Memory B cell (primary cell): ENCODE measurements around the gene INAVA.

ENCODE experiments used
- ATAC-seq: fragments of 150-1000 bp; cut with Tn5 transposase; 2 replicates; pipeline ENCODE4 v1.10.0; 2021; ENCODE audit warnings: low read depth, mild to moderate bottlenecking, moderate library complexity
- DNase-seq, 2 donors: peaks; one replicate each; pipeline ENCODE4 v3.0.0; 2022; ENCODE audit warnings: low spot score in 2 of 2
- H3K27ac Mint-ChIP-seq: one replicate; pipeline ENCODE4 v1.8.0; 2022; ENCODE audit warnings: mild to moderate bottlenecking, moderate library complexity, mixed read lengths
- H3K27me3 Mint-ChIP-seq: one replicate; pipeline ENCODE4 v1.8.0; 2022; ENCODE audit warnings: mixed read lengths
- H3K36me3 Mint-ChIP-seq: one replicate; pipeline ENCODE4 v1.8.0; 2022; ENCODE audit warnings: mild to moderate bottlenecking, mixed read lengths
- H3K4me1 Mint-ChIP-seq: one replicate; pipeline ENCODE4 v1.8.0; 2022; ENCODE audit warnings: mixed read lengths
- H3K4me3 Mint-ChIP-seq: one replicate; pipeline ENCODE4 v1.8.0; 2022; ENCODE audit warnings: mild to moderate bottlenecking, moderate library complexity, mixed read lengths
- H3K9me3 Mint-ChIP-seq: one replicate; pipeline ENCODE4 v1.8.0; 2022; ENCODE audit warnings: mixed read lengths

The INAVA gene

DNA sequence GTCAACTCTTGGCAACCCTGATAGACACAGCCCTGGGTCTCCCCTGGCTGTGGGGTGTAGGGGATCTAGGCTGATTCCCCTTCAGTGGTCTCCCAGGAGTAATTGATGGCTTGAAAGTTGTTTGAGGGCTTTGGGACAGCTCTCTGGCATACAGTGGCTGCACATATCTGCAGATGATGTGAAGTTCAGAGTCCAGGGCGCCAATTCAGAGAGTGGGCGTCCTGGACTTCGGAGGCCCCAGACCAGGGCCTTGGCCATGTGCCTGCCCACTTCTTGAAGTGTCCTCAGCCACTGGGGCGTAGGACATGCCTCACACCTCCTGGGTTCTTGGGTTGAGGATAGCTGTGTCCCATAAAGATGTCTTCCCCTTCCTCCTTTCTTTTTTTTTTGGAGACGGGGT lies 2.6 kb downstream of the INAVA start:
- Mint-ChIP-seq H3K27ac (no peak overlapping the region), H3K4me1 (peaks cover 17% of the 10 kb centered on the region), H3K9me3 (no peaks in the 10 kb centered on the region), H3K27me3 (peaks cover 12% of the 10 kb centered on the region), H3K36me3 (no peaks in the 10 kb centered on the region), H3K4me3 (no peak overlapping the region)
- DNase-seq (no peak), ATAC-seq (no peak)

DNA sequence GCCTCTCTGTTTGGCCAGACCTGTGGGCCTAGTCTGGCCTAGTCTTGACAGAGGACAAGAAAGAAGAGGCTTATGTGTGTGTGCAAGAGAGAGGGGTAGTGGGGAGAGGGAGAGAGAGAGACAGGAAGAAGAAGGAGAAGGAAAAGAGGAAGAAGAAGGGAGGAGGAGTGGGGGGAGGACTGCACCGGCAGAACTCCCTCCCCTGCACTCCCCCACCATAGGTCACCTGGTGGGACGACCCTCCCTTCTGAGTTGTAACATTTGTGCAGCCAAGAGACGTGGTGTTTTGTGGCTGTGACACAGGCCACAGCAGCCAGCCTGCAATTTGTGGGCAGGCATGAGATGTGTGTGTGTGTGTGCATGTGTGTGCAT lies 4.3 kb downstream of the INAVA start:
- Mint-ChIP-seq H3K27ac (no peak overlapping the region), H3K9me3 (no peaks in the 10 kb centered on the region), H3K27me3 (peaks cover 5% of the 10 kb centered on the region), H3K4me3 (no peak overlapping the region), H3K4me1 (peaks cover 22% of the 10 kb centered on the region), H3K36me3 (no peaks in the 10 kb centered on the region)
- ATAC-seq, result no peak
- no peak for DNase-seq

- H3K27ac Mint-ChIP-seq, result no peak overlapping the region
- no peak for ATAC-seq
- H3K4me1 Mint-ChIP-seq, result peaks cover 22% of the 10 kb centered on the region
Measured at GRCh38 chr1:200899451-200899915, 4.8 kb downstream of the INAVA start.

DNA sequence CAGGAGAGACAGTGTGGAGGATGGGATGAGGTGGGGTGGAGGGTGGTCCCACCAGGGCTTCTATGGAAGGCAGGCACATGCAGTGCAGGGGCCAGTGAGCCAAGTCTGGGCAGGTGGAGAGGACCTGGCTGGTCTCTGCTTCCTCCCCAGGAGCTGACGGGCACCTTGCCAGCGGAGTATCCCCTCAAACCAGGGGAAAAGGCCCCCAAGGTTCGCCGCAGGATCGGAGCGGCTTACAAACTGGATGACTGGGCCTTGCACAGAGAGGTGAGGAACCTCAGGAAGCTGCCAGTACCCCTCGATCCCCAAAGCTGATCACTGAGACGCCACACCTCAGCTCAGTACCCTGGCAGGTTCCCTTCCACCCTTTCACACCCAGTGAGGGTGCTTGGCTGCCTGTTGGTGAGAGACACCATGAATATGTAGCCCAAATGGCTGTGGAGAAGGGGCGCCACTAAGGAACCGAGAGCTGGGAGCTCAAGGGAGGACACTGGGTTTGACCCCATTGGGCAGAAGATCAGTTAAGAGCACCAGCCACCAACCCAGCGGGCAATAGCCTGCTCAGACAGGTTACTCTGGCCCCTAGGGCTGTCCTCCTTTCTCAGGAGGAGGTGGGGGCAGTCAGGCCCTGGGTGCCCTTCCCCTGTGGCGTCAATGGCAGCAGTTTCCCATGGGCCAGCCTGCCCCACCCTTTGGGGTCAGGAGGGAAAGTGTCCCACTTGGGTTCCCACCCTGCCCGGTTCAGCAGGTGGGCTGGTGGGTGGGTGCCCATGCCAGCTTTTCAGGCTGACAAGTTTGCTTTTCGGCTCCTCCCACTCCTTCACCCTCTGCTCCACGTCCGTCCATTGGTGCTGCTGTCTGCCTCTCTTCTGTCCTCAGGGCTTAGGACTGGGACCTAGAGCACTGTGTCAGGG lies 5.5 kb downstream of the INAVA start:
- Mint-ChIP-seq H3K4me3 (no peak overlapping the region), H3K4me1 (peaks cover 22% of the 10 kb centered on the region), H3K9me3 (no peaks in the 10 kb centered on the region), H3K27ac (no peak overlapping the region), H3K27me3 (peaks cover 5% of the 10 kb centered on the region), H3K36me3 (no peaks in the 10 kb centered on the region)
- no peak for ATAC-seq
- no peak for DNase-seq

More at GRCh38 chr1:200899451-200899915, 4.8 kb downstream of the INAVA start:
- Mint-ChIP-seq H3K4me3 (no peak overlapping the region), H3K9me3 (no peaks in the 10 kb centered on the region), H3K36me3 (no peaks in the 10 kb centered on the region), H3K27me3 (peaks cover 5% of the 10 kb centered on the region)
- DNase-seq, result no peak

DNA sequence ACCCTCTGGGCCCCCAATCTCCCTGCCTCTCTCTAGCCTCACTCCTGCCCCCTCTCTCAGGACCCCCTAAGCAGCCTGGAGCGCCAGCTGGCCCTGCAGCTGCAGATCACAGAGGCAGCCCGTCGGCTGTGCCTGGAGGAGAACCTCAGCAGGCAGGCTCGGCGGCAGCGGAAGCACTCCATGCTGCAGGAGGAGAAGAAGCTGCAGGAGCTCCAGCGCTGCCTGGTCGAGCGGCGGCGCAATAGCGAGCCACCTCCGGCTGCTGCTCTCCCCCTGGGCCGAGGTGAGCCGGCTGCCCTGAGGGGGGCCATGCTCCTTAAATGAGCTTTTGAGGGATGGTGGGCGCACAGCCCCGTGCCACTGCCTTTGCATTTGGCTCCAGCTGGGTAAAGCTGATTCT lies 6.2 kb downstream of the INAVA start:
- DNase-seq, result no peak
- Mint-ChIP-seq H3K36me3 (no peaks in the 10 kb centered on the region), H3K27ac (no peak overlapping the region), H3K27me3 (peaks cover 5% of the 10 kb centered on the region), H3K9me3 (no peaks in the 10 kb centered on the region), H3K4me1 (peaks cover 18% of the 10 kb centered on the region), H3K4me3 (no peak overlapping the region)
- ATAC-seq, result no peak

GRCh38 chr1:200901350-200901749 lies 6.7 kb downstream of the INAVA start:
- no peak overlapping the region for H3K27ac Mint-ChIP-seq
- no peak overlapping the region for H3K4me3 Mint-ChIP-seq
- peaks cover 15% of the 10 kb centered on the region for H3K4me1 Mint-ChIP-seq
- peaks cover 5% of the 10 kb centered on the region for H3K27me3 Mint-ChIP-seq
- no peaks in the 10 kb centered on the region for H3K36me3 Mint-ChIP-seq
- DNase-seq, result no peak
- ATAC-seq, result no peak
- H3K9me3 Mint-ChIP-seq, result no peaks in the 10 kb centered on the region

GRCh38 chr1:200901796-200902444 lies 7.2 kb downstream of the INAVA start:
- Mint-ChIP-seq H3K9me3 (no peaks in the 10 kb centered on the region), H3K27ac (no peak overlapping the region), H3K36me3 (no peaks in the 10 kb centered on the region), H3K27me3 (peaks cover 5% of the 10 kb centered on the region), H3K4me3 (no peak overlapping the region), H3K4me1 (peaks cover 15% of the 10 kb centered on the region)
- no peak for ATAC-seq
- DNase-seq, result no peak

GRCh38 chr1:200903793-200904192 lies 9.1 kb downstream of the INAVA start:
- Mint-ChIP-seq H3K36me3 (no peaks in the 10 kb centered on the region), H3K27ac (no peak overlapping the region), H3K9me3 (no peaks in the 10 kb centered on the region), H3K27me3 (peaks cover 8% of the 10 kb centered on the region), H3K4me3 (no peak overlapping the region), H3K4me1 (peaks cover 16% of the 10 kb centered on the region)
- ATAC-seq (no peak), DNase-seq (no peak)

DNA sequence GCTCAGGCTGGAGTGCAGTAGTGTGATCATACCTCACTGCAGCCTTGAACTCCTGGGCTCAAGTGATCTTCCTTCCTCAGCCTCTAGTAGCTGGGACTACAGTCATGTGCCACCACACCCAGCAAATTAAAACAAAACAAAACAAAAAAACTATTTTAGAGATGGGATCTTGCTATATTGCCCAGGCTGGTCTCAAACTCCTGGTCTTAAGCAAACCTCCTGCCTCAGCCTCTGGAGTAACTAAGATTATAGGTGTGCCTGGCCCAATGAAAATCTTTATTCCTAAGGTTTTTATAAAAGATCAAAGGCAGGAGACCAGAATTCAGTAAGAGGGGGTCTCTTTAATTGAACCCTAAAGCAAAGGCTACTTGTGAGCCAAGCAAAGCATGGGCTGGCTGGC lies 10.1 kb downstream of the INAVA start:
- DNase-seq, result no peak
- Mint-ChIP-seq H3K27me3 (peaks cover 6% of the 10 kb centered on the region), H3K36me3 (no peaks in the 10 kb centered on the region), H3K4me3 (no peak overlapping the region), H3K9me3 (no peaks in the 10 kb centered on the region), H3K4me1 (peaks cover 9% of the 10 kb centered on the region), H3K27ac (no peak overlapping the region)
- ATAC-seq, result no peak

- Mint-ChIP-seq H3K27ac (no peak overlapping the region), H3K9me3 (no peaks in the 10 kb centered on the region), H3K36me3 (no peaks in the 10 kb centered on the region), H3K4me1 (peaks cover 9% of the 10 kb centered on the region), H3K4me3 (no peak overlapping the region), H3K27me3 (peaks cover 6% of the 10 kb centered on the region)
- no peak for ATAC-seq
- DNase-seq, result no peak
Measured at GRCh38 chr1:200905411-200906052, 10.8 kb downstream of the INAVA start.

DNA sequence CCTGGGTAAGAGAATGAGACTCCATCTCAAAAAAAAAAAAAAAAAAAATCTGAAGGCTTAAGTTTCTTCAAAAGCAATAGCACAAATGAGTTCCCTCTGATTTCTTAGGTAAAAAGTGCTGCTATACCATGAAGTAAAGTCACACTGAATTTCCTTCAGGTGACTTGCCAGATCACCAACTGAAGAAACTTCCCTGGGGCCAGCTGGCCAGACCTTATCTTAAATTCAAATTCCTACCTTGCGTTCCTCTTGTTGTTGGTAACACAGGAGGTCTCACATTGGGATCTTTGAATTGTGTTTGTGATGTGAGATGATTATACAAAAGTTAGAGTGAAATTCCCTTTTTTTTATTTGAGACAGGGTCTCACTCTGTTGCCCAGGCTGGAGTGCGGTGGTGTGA lies 11.8 kb downstream of the INAVA start:
- H3K27me3 Mint-ChIP-seq, result peaks cover 4% of the 10 kb centered on the region
- DNase-seq (no peak), ATAC-seq (no peak)
- H3K27ac Mint-ChIP-seq, result no peak overlapping the region
- no peaks in the 10 kb centered on the region for H3K36me3 Mint-ChIP-seq
- H3K9me3 Mint-ChIP-seq, result no peaks in the 10 kb centered on the region
- H3K4me3 Mint-ChIP-seq, result no peak overlapping the region
- H3K4me1 Mint-ChIP-seq, result peaks cover 9% of the 10 kb centered on the region

DNA sequence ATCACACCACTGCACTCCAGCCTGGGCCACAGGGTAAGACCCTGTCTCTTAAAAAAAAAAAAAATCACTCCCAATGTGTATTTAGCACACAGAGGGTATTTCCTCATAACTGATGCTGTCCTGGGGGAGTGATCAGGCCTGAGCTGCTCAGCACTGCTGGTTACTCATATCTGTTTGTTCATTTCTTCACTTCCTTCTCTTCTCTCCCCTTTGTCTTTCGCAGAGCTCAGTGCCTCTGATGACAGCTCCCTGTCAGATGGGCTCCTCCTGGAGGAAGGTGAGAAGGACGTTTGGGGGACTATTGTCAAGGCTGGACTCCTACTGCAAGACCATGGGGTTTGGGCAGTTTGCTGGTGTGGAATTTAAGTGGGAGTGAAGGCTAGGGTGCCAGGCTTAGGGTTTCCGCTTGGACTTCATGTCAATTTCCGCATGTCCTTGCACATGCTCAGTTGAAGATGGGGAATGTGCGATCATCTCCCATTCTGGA lies 13.0 kb downstream of the INAVA start:
- H3K9me3 Mint-ChIP-seq, result no peaks in the 10 kb centered on the region
- no peak overlapping the region for H3K27ac Mint-ChIP-seq
- ATAC-seq (no peak), DNase-seq (no peak)
- H3K36me3 Mint-ChIP-seq, result no peaks in the 10 kb centered on the region
- peaks cover 8% of the 10 kb centered on the region for H3K4me1 Mint-ChIP-seq
- H3K4me3 Mint-ChIP-seq, result no peak overlapping the region
- peaks cover 2% of the 10 kb centered on the region for H3K27me3 Mint-ChIP-seq

DNA sequence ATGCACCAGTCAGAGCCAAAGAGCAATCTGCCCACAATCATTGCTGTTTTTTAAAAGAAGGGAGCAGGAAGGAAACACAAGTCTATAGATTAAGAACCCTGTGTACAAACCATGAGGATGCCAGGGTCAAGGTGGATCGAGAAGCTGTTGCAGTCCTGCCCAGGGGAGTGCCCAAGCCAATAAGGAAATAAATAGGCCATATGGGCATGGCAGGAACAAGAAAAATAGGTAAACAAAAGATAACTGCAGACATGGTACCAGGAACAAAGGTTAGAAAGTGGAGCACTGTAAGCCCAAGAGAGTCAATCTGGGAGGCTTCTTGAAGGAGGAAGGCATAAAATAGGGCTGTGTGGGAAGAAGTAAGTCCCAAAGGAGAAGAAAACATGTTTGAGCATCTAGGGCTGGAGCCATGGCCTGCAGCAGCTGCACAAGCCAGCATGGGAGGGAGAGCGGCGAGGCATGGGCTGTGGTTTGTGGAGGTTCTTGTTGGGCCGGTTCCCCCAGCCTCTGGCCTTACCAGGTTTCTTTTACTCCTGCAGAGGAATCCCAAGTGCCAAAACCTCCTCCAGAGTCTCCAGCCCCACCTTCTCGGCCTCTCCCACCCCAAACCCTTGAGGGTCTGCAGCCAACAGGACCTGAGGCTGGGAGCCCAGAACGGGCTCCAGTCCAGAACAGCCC lies 13.6 kb downstream of the INAVA start:
- peaks cover 4% of the 10 kb centered on the region for H3K4me1 Mint-ChIP-seq
- ATAC-seq (no peak), DNase-seq (no peak)
- H3K27me3 Mint-ChIP-seq, result peaks cover 2% of the 10 kb centered on the region
- H3K36me3 Mint-ChIP-seq, result no peaks in the 10 kb centered on the region
- no peak overlapping the region for H3K4me3 Mint-ChIP-seq
- no peaks in the 10 kb centered on the region for H3K9me3 Mint-ChIP-seq
- H3K27ac Mint-ChIP-seq, result no peak overlapping the region

- peaks cover 4% of the 10 kb centered on the region for H3K4me1 Mint-ChIP-seq
- no peak overlapping the region for H3K4me3 Mint-ChIP-seq
- DNase-seq (no peak), ATAC-seq (no peak)
- no peaks in the 10 kb centered on the region for H3K36me3 Mint-ChIP-seq
- no peaks in the 10 kb centered on the region for H3K9me3 Mint-ChIP-seq
- H3K27ac Mint-ChIP-seq, result no peak overlapping the region
- peaks cover 2% of the 10 kb centered on the region for H3K27me3 Mint-ChIP-seq
Measured at GRCh38 chr1:200909071-200909470, 14.4 kb downstream of the INAVA start.
